Endothelial cell (in vitro differentiated cells): ENCODE results near the gene DPYD. TPM values are rescaled to one million over a fixed set of nuclear protein-coding genes. Genes with fewer than 3 reads are reported as not detected.

Experiments
- DNase-seq: peaks from one replicate; pipeline ENCODE4 v3.0.0; 2021; ENCODE audit warnings: low spot score
- H3K27ac Mint-ChIP-seq: one replicate; pipeline ENCODE4 v1.8.0; 2021; ENCODE audit warnings: mixed read lengths, inconsistent platforms; ENCODE audit not compliant: unreplicated experiment
- H3K27me3 Mint-ChIP-seq: one replicate; pipeline ENCODE4 v1.8.0; 2021; ENCODE audit warnings: mild to moderate bottlenecking, moderate library complexity, mixed read lengths, inconsistent platforms; ENCODE audit not compliant: unreplicated experiment
- H3K36me3 Mint-ChIP-seq: one replicate; pipeline ENCODE4 v1.8.0; 2021; ENCODE audit warnings: mild to moderate bottlenecking, low read depth, mixed read lengths, inconsistent platforms; ENCODE audit not compliant: unreplicated experiment
- H3K4me1 Mint-ChIP-seq: one replicate; pipeline ENCODE4 v1.8.0; 2021; ENCODE audit warnings: mild to moderate bottlenecking, mixed read lengths, inconsistent platforms; ENCODE audit not compliant: unreplicated experiment
- H3K4me3 Mint-ChIP-seq: one replicate; pipeline ENCODE4 v1.8.0; 2021; ENCODE audit warnings: mild to moderate bottlenecking, mixed read lengths, inconsistent platforms; ENCODE audit not compliant: unreplicated experiment
- H3K9me3 Mint-ChIP-seq: one replicate; pipeline ENCODE4 v1.8.0; 2021; ENCODE audit warnings: mixed read lengths, inconsistent platforms; ENCODE audit not compliant: unreplicated experiment
- total RNA-seq: library from RNA; stranded (reverse); fragmentation: NEBNext Ultra II Directional; extraction: Animal tissue kit (Norgen Biotek cat#: 25700); gene quantifications from one replicate; pipeline ENCODE4 v1.2.1, GENCODE V29; 2021; ENCODE audit not compliant: unreplicated experiment
- TF ChIP-seq, protein P1 (sequence below): fragments of 200-600 bp; sonication (generic); IDR thresholded peaks from one replicate; pipeline ENCODE4 v1.5.0; 2021; ENCODE audit warnings: antibody characterized with exemption; ENCODE audit not compliant: unreplicated experiment

DPYD gene
- total RNA-seq, 1 donor from 2014 or later = 3.4 TPM

DNA sequence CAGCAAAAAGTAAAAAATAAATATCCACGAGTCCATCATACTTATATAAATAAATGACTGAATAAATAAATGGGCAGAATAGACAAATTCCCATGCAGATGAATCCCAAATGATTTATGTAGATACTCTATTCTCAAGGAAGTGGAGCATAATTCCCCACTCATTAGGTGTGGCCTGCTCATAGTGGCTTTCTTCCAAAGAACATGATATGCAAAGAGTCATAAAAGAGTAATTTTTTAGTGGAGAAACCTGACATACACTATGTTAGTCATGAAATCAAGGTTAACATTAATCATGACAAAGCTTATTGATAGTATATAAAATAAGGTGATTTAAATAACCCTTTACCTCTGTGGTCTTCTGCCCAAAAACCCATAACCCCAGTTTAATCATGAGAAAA is 298.9 kb downstream of the DPYD start:
- TF ChIP-seq, protein P1, sequence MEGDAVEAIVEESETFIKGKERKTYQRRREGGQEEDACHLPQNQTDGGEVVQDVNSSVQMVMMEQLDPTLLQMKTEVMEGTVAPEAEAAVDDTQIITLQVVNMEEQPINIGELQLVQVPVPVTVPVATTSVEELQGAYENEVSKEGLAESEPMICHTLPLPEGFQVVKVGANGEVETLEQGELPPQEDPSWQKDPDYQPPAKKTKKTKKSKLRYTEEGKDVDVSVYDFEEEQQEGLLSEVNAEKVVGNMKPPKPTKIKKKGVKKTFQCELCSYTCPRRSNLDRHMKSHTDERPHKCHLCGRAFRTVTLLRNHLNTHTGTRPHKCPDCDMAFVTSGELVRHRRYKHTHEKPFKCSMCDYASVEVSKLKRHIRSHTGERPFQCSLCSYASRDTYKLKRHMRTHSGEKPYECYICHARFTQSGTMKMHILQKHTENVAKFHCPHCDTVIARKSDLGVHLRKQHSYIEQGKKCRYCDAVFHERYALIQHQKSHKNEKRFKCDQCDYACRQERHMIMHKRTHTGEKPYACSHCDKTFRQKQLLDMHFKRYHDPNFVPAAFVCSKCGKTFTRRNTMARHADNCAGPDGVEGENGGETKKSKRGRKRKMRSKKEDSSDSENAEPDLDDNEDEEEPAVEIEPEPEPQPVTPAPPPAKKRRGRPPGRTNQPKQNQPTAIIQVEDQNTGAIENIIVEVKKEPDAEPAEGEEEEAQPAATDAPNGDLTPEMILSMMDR = no peak
- H3K4me1 Mint-ChIP-seq = peaks cover 7% of the 10 kb centered on the region

DNA sequence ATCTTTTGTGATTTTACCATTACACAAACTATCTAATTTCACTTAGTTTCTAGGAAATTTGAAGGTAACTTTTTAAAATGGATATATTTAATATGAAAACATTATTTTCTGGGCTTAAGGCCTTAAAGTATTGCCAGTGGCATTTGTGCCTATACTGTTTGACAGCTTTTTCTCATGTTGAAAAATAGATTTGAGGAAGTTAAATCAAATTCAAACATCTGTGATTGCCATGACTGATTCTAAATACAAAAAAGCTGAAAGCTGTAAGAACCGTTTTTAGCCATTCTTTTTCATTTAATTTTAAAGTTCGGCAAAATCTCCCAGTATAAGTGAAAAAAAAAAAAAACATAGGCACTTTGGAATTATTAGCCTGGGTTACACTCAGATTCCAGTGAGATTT is 301.1 kb downstream of the DPYD start:
- Mint-ChIP-seq H3K4me3 (no peak overlapping the region), H3K9me3 (no peaks in the 10 kb centered on the region), H3K27me3 (peaks cover 1% of the 10 kb centered on the region), H3K36me3 (no peaks in the 10 kb centered on the region), H3K4me1 (peaks cover 4% of the 10 kb centered on the region), H3K27ac (no peak overlapping the region)
- TF ChIP-seq, protein P1 = no peak
- DNase-seq = no peak

More for the DNA sequence above, 298.9 kb downstream of the DPYD start:
- no peak overlapping the region for H3K27ac Mint-ChIP-seq
- no peak for DNase-seq
- H3K27me3 Mint-ChIP-seq = no peaks in the 10 kb centered on the region
- no peaks in the 10 kb centered on the region for H3K36me3 Mint-ChIP-seq
- H3K9me3 Mint-ChIP-seq = no peaks in the 10 kb centered on the region
- no peak overlapping the region for H3K4me3 Mint-ChIP-seq

DNA sequence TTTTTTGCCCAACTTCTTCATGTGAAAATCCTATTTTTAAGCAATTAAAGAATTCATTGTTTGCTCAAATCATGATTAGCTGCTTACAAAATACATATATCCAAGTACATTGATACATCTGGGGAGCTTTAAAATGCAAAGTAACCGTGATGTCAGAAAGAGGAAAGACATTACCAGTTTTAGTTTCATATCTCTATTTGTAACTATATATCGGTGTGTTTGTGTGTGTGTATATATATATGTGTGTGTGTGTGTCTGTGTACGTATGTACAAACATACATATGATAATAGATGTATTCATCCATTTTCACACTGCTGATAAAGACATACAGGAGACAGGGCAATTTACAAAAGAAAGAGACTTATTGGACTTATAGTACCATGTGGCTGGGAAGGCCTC is 310.1 kb downstream of the DPYD start:
- peak overlapping the region; percentile 1 for H3K4me3 Mint-ChIP-seq
- peaks cover 1% of the 10 kb centered on the region for H3K27me3 Mint-ChIP-seq
- H3K9me3 Mint-ChIP-seq = no peaks in the 10 kb centered on the region
- DNase-seq = no peak
- no peak overlapping the region for H3K27ac Mint-ChIP-seq
- no peaks in the 10 kb centered on the region for H3K36me3 Mint-ChIP-seq
- TF ChIP-seq, protein P1 = no peak
- peaks cover 11% of the 10 kb centered on the region for H3K4me1 Mint-ChIP-seq

DNA sequence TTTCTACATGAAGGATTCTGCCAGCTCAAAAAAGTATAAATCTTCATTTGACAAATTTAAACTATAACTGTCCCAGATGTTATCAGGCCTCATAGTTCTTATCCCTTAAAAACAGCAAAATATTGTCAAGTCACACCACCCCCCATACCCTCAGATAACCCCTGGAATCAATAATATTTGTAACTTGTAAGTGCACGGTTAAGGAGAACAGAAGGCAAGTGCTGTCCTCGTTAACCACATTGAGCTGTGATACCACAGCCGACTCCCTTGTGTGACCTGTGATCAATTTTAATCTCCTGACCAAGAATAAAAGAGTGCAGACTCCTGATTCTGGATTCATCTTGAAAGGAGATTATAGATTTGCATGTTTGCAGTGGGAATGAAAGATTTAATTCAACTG is 310.7 kb downstream of the DPYD start:
- no peaks in the 10 kb centered on the region for H3K36me3 Mint-ChIP-seq
- no peak overlapping the region for H3K4me3 Mint-ChIP-seq
- H3K4me1 Mint-ChIP-seq = peaks cover 11% of the 10 kb centered on the region
- no peak overlapping the region for H3K27ac Mint-ChIP-seq
- peaks cover 1% of the 10 kb centered on the region for H3K27me3 Mint-ChIP-seq
- TF ChIP-seq, protein P1 = no peak
- H3K9me3 Mint-ChIP-seq = no peaks in the 10 kb centered on the region
- no peak for DNase-seq

DNA sequence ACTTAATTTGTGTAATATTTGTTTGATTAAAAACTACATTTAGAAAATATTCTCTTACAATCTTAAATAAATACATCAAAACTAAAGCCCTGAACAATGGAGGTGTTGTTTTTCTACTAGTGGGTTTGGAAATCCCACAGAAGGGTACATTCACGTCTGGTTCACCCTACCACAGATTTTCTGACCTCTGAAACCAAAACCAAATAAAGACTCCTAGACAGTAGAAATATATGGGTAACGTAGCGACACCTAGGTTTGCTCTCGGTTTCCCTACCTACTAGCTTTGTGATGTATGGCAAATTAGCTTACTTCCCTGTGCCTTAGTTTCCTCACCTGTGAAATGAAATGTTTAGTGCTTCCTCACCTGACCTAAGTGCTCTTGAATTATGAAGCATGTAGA is 312.6 kb downstream of the DPYD start:
- no peak overlapping the region for H3K4me3 Mint-ChIP-seq
- no peaks in the 10 kb centered on the region for H3K36me3 Mint-ChIP-seq
- peaks cover 1% of the 10 kb centered on the region for H3K27me3 Mint-ChIP-seq
- no peak for DNase-seq
- peaks cover 11% of the 10 kb centered on the region for H3K4me1 Mint-ChIP-seq
- no peaks in the 10 kb centered on the region for H3K9me3 Mint-ChIP-seq
- TF ChIP-seq, protein P1 = no peak
- no peak overlapping the region for H3K27ac Mint-ChIP-seq
